HG03103 (cell line): ENCODE measurements around the gene HS3ST4.

ENCODE experiments used
- ATAC-seq: cut with Tn5 transposase; IDR thresholded peaks from one replicate; pipeline ENCODE4 v1.9.1; 2021; ENCODE audit warnings: low read depth; ENCODE audit not compliant: unreplicated experiment

Gene HS3ST4

DNA sequence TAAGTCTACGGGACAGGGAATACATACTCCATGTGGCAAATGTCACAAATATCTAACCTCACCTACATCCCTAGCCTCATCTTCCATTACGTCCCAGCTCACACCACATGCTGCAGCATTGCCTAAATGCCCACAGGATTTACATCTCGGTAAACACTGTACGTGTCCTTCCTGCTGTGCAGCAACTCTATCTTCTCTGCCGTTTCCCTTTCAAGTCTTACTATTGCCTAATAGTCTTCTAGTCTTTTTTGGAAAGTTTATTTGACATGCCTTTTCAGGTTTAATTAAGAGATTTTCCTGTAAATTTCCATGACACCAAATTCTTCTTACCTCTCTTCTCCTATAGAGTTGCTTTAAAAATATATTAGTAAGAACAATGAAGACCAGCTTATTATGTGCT, 120.5 kb downstream of the HS3ST4 start:
- no peak for ATAC-seq

DNA sequence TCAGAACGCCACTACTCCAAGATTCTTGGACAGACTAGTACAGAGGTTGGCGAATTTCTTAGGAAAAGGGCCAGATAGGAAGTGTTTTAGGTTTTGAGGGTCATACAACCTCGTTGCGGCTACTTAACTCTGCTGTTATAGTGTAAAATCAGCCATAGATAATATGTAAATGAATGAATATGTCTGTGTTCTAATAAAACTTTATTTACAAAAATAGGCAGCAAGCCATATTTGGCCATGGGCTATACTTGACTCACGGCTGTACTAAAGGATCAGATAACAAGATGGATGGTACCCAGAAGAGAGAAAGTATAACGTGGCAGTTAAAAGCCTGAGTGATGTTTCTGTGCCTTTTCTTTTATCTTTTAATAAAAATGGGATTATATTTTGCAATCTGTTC, 125.5 kb downstream of the HS3ST4 start:
- no peak for ATAC-seq

DNA sequence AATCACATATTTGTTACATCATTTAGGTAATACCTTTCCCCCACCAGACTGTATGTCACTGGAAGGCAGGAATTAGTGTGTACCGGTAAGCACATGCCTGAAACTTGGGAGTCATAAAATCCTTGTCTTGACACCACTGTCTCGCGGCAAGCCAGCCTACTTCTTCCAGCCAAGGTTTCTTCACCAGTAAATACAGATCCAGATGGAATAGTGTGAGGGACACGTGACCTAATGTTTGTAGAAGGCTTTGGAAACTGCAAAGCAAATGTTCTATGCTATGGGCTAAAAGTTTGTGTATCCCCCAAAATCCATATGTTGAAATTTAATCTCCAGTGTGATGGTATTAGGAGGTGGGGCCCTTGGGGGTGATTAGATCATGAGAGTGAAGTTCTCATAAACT, 126.1 kb downstream of the HS3ST4 start:
- no peak for ATAC-seq

DNA sequence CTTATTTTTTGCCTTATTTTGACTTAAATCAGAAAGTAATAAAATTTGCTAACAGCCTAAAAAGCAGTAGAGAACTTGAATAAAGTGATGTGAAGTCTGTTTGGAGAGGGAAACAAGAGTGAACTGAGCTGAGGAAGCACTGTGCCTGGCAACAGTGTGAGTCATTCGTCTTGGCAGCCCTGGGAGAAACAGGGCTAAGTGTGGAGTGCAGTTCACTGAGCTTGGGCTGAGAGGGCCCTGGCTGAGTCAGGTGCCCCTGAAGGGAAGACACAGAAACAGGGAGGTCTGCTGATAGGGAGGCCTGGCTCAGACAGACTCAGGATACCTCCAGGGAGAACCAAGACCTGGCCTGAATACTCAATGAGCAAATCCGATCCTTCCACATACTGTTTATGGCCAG, 132.1 kb downstream of the HS3ST4 start:
- ATAC-seq = no peak

DNA sequence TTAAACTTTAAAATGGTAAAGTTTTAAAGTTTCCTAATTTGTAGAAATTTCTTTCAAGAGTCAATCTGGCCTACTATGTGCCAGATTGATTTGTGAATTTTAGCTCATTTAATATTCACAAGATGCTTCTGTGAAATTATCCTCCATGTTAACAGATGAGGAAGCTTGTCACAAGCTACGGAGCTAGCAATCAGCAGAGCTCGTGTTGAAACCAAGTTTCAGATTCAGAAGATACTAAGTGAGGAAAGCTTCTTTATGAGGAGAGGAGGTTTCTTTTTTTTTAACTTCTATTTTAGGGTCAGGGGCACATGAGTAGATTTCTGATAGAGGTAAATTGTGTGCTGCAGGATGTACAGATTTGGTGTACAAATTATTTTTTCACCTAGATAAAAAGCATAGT, 135.9 kb downstream of the HS3ST4 start:
- ATAC-seq = no peak

DNA sequence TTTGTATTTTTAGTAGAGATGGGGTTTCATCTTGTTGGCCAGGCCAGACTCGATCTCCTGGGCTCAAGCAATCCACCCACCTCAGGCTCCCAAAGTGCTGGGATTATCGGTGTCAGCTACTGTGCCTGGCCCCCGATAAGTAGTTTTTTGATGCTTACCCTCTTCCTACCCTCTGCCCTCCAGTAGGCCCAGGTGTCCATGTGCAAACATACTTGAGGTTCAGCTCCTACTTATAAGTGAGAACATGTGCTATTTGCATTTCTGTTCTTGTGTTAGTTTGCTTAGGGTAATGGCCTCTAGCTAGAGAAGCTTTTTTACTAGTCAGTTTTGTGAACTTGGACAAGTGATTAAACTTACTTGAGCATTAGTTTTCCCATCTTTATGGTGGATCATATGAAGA, 136.8 kb downstream of the HS3ST4 start:
- ATAC-seq = no peak

DNA sequence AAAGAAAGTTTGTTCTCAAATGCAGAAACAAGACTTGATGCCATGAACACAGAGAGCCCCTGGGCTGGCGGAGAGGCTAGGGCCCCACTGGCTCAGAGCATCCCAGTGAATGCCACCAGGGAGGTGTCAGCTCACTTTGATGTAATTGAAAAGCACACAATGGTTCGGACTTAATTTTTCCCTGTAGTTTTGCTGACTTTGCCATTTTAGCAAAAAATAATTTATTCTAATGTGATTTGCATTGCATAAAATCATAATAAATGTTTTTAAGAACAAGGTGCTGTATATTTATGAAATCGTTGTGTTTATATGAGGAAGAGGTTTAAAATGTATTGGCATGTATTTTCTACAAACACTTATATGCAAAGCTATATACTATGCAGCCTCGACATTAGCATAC, 140.5 kb downstream of the HS3ST4 start:
- ATAC-seq = no peak

DNA sequence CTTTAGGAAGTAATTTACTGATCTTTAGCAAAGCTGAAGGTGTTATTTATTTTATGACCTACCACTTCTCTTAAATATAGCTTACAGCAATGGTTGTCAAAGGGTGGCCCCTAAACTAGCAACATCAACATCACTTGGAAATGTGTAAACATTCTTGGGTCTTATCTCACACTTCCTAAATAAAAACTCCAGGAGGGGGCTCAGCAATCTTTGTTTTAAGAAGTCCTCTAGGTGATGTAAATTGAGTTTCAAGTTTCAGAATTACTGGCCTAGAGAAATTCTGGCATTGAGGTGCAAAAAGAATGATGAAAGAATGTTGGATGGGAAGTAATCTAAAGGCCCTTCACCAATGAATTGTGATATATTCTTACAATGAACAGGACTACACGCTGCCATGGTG, 142.3 kb downstream of the HS3ST4 start:
- ATAC-seq = no peak

DNA sequence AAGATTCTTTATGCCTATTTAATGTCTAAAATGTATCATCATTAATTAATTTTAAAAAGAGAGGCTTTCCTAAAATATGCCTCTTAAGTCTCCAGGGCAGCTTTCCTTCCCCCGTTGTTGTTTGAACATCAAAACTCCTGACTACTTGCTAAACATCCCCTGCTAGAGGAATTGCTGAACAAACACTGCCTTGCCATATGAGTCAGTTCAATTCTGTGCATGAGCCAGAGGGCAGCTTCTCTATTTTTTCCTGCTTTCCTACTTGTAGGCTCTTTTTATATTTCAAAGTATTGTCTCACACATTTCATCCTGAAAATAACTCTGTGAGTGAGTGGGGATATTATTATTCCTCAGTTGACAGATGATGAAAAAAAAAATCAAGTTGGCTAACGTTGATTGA, 143.4 kb downstream of the HS3ST4 start:
- no peak for ATAC-seq

DNA sequence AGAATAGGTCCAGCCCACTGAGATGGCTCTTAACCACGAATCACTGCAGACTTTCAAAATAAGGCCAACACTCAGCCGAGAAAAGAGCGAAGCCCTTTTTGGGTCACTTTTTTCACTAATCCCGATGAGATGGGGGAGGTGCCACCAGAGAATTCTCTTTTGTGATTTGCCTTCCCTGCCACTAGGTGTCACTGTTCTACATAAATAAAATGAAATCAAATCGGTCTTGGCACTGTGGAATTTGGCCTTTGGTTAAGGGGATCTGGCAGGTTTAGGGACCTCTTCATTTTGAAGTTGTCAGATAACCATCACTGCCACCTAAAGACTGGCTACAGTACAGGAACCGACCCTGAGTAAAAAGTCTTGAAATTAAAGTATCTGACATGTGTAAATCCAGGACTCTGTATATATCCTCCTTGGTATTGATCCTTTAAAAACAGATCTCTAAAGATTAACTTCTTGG, 147.0 kb downstream of the HS3ST4 start:
- ATAC-seq = no peak

DNA sequence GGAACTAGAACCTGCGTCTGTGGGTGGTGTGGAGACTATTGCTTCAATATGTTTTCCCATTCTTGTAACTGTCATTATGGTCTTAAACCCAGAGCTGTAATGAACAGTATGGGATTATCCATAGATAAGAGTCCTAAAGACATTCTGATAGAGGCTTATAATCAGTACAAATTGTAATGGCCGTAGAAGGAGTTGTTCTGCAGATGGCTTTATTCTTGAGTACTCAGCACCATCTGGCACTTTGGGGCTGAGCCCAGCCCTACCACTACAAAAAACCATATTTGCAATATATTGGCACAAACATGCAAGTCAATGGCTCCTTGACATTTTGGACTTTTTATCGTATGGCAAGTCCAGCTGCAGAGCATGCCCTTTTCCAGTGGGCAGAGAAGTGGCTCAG, 150.0 kb downstream of the HS3ST4 start:
- ATAC-seq = no peak

DNA sequence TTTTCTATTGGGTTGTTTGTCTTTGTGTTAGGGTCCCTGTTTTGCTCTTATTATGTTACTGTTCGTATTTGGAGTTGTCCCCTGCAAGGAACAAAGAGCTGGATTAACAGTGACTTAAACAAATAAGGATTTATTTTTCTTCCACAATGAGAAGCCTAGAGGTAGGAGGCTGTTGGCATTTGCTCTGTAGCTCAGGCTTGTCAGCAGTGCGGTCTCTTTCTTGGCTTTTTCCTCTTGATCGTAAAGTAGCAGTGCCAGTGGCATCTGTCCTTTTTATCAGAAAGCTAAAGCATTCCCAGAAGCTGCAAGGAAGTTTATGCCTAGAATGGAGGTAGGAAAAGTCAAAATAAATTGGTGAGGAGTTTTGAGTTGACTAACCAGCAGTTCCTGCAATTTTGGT, 154.1 kb downstream of the HS3ST4 start:
- ATAC-seq = no peak

DNA sequence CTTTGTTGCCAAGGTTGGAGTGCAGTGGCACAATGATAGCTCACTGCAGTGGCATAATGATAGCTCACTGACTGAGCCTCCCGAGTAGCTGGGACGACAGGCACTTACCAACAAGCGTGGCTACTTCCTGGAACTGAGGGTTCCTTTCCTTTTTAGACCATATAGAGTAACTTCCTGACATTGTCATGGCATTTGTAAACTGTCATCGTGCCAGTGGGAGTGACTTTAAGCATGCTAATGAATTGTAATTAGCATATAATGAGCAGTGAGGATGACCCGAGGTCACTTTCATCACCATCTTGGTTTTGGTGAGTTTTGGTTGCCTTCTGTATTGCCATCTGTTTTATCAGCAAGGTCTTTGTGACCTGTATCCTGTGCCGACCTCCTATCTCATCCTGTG, 162.4 kb downstream of the HS3ST4 start:
- ATAC-seq = no peak

DNA sequence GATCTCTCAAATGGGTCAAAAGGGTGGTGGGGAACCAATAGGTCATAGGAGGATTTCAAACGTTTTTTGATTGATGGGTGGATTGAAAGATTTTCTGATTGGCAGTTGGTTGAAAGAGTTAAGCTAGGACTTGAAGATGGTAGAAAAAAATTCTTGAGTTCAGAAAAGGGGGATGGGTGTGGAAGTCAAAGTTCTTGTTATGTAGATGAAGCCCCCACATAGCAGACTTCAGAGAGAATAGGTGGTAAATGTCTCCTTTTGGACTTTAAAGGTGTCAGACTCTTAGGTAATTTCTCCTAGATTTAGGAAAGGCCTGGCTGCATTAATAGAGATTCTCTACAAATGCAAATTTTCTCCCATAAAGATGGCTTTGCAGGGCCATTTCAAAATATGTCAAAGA, 163.3 kb downstream of the HS3ST4 start:
- no peak for ATAC-seq

DNA sequence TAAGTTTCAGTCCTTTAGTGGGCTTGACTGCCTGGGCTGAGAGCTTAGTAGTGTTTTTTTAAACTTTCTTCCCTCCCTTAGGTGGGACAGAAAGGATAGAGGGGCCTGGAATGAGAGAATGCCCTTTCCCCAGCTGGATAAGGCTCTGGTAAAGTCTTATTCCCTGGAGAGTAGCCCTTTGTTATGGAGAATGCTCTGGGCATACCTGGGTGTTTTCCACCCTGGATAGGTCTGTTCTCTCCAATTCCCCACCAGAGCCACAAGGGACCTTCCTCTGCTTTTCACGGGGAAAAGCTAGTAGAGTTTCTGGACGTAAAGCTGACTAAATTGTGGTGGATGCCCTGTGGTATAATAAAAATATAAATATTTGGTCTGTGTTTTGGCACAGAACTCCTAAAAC, 164.1 kb downstream of the HS3ST4 start:
- ATAC-seq = no peak

DNA sequence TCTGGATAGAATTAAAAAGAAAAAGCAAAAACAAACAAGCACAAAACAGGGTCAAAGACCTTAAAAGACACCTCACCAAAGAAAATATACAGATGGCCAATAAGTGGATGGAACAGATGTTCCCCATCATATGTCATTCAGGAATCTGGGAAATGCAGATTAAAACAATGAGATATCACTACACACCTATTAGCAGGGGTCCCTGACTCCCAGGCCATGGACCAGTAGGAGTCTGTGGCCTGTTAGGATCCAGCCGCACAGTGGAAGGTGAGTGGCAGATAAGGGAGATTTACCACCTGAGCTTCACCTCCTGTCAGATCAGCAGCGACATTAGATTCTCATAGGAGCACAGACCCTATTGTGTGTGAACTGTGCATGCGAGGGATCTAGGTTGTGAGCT, 167.9 kb downstream of the HS3ST4 start:
- ATAC-seq = no peak

DNA sequence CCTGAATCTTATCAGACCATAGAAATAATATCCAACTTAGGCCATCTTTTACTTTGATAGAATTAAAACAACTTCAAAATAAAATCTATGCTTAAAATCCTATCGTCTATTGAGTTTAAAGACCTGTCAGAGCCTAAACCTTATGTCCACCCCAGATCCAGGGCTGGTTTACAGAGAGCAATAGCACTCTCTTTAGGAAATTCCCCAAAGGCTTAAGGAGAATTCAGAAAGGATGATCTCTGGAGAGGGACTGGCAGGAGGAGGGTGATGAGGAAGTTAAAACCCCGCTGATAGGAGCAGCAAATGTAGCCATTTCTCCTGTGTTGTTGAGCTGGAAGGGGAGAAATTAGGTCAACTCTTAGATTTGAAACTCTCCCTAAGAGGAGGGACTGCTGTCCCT, 175.3 kb downstream of the HS3ST4 start:
- no peak for ATAC-seq

DNA sequence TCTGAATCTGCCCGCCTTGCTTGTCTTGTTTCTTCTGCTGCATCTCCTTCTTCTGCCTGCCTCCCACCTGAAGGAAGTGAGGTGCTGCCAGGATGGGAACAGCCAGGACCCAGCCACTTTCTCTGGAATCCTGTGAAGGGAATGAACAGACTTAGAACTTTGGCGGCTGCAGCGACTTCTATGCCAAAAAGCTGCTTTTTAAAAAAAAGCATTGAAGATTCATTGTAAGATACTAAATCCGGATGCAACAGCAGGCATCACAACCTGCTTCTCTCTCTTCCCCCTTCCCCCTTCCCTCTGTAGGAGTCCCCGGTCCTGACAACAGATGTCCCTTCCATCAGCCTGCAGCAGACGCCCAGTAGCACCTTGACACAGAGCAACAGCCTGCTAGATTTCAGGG, 176.3 kb downstream of the HS3ST4 start:
- ATAC-seq = no peak

DNA sequence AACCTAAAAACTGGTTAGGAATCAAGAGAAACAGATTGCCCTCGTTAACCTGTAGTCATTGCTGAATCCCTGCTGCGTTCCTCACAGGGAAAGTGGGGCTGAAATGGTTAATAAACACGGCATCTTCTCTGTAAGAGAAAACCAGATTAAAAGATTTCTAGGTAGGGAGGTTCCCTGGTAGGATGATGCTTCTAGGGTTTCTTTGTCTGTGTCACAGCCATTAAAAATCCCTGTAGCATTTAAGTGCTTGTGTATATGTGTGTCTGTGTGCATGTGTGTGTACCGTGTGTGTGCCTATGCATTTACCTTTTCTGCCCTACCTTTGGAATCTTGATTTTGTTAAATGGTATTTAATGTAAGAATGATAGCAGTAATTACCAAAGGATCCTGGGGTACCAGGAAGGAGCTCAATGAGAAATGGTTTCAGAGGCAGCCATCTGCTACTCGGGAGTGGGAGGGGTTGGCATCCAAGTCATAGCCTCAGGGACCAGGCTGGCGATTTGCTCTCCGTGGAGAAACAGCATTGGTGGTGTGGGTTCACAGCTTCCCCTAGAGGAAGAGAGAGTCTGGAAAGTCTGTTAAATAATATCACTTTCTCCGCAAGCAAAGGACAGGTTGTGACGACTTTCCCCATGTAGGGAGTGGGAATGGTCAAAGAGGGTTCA, 177.1 kb downstream of the HS3ST4 start:
- ATAC-seq = no peak

DNA sequence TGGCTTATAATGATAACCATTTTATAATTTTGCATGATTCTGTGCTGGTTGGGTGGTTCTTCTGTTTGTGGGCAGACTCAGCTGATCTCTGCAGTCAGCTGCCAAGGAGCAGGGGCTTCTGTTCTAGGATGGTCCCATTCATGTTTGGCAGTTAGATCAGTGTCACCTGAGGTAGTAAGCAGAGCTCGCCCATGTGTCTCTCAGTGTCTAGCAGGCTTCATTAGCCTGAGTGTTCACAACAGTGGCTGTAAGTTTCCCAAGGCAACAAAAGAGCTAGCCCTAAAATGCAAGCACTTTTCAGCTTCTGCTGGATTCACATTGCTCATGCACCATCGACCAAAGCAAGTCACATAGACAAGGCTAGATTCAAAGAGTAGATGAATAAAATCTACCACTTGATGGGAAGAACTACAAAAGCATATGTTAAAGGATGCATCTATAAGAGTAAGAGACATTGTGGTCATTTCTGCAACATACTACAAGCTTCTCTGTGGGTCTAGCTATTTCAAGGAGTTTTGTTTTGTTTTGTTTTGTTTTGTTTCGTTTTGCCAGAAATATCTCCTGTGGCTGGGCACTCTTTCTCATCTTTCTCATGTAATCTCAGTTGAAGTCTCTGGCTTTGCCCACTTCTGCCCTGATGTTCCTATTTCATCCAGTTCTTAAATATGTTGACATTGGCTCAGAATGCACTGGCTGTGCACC, 180.8 kb downstream of the HS3ST4 start:
- ATAC-seq = no peak

DNA sequence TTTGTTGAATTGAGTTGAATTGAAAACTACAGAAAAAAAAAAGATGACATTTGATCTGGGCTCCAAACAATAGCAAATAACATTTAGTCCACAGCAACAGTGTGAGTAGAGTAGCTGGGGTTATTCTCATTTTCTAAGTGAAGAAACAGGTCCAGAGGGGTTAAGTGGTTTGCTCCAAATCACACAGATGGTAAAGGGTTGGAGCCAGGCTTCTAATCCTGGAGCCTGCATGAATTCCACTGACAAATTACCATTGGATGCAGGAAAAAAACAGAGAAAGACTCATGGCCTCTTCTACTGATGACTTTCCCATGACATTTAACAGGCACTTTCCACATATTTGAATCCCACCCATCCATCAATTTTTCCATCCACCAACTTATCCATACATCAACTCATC, 182.4 kb downstream of the HS3ST4 start:
- ATAC-seq = no peak

DNA sequence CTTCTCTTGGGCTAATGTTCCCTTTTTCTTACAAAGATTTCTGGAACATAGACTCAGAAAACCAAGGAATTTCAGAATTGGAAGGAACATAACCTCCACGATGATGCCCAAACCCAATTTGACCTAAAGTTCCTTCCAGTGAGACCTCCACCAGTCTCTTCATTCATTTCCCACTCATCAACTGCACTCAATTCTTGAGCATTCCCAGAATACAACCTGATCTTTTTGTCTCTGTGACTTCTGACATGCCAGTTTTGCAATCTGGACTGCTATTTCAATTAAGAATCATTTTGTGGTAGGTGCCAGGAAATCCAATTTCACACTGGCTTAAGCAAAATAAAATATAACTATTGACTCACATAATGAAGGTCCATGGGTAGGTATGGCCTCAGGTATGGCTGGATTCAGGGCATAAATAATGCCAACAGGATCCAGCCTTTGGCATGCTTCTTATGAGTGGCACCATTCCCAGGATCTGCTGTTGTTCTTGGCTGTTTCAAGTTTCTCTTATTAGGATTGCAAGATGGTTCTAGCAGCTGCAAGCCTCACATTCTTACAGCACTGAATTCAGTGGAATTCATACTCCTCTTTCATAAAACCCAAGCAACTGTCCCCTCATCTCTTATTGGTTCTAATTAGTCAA, 184.3 kb downstream of the HS3ST4 start:
- no peak for ATAC-seq
